ENCODE results near the gene C19orf12. TPM values are rescaled to one million over a fixed set of nuclear protein-coding genes. Genes with fewer than 3 reads are reported as not detected.

The C19orf12 gene
- total and polyA plus RNA-seq, 8 donors = 11.0 to 16.9 (median 12.2) TPM

- Histone ChIP-seq H3K36me3 (no peaks in the 10 kb centered on the region), H3K27me3 (no peaks in the 10 kb centered on the region), H3K27ac (peak overlapping the region; percentile 26 to 85 (median 64)), H3K4me3 (peak overlapping the region; percentile 63 to 95 (median 86)), H3K9me3 (no peaks in the 10 kb centered on the region), H3K4me1 (peaks cover 21 to 40% (median 23%) of the 10 kb centered on the region in 3 donors)
- DNase-seq (peak in 2 of 6 donors; percentile 44 to 65), ATAC-seq (peak; percentile 20 to 37 (median 30)), FAIRE-seq (no peak)
- TF ChIP-seq CTCF (IDR thresholded peaks at IDR 0.05) = no peak
- intact Hi-C loops (cut with DNase I) = loop anchor here in 1 of 3 donors (10.0 kb wide), 1 partner anchor 51 kb away; no protein-coding TSS in a partner anchor
- WGBS, 2 donors = 7 to 11% methylated on average over 30 of the region's 30 CpGs
These were observed 49.1 kb downstream of the C19orf12 start for GRCh38 chr19:29665826-29666577.

GRCh38 chr19:29665215-29665825 is 49.7 kb downstream of the C19orf12 start, which contains the start of gene PLEKHF1:
Gene PLEKHF1 (plus strand): TSS chr19:29665461. CDS start chr19:29673840, 8,379 bp downstream.
- no peak for TF ChIP-seq CTCF (IDR thresholded peaks at IDR 0.05)
- peak; percentile 87 to 95 (median 94) for ATAC-seq
- H3K9me3 ChIP-seq = no peaks in the 10 kb centered on the region
- H3K27me3 ChIP-seq = no peaks in the 10 kb centered on the region
- peak; percentile 84 to 98 (median 92) for DNase-seq
- intact Hi-C loops (cut with DNase I) = loop anchor here in 1 of 3 donors (10.0 kb wide), 1 partner anchor 51 kb away; no protein-coding TSS in a partner anchor
- H3K27ac ChIP-seq = peak within 1 kb of the TSS; percentile 26 to 86 (median 72)
- no peak for FAIRE-seq
- no peaks in the 10 kb centered on the region for H3K36me3 ChIP-seq
- H3K4me3 ChIP-seq = peak within 1 kb of the TSS; percentile 63 to 95 (median 86)
- 0 to 1% methylated on average over 51 to 75 of the region's 75 CpGs for WGBS, 2 donors
- peaks cover 21 to 40% (median 23%) of the 10 kb centered on the region in 3 donors for H3K4me1 ChIP-seq

- H3K4me3 ChIP-seq = peak overlapping the region; percentile 63 to 95 (median 86)
- intact Hi-C loops (cut with DNase I) = loop anchor here in 1 of 3 donors (10.0 kb wide), 1 partner anchor 50 kb away; no protein-coding TSS in a partner anchor
- peak overlapping the region in 3 of 4 donors; percentile 57 to 86 (median 60) for H3K27ac ChIP-seq
- no peak for TF ChIP-seq CTCF (IDR thresholded peaks at IDR 0.05)
- no peaks in the 10 kb centered on the region for H3K9me3 ChIP-seq
- WGBS, 2 donors = 31 to 42% methylated on average over 16 to 22 of the region's 22 CpGs
- H3K36me3 ChIP-seq = no peaks in the 10 kb centered on the region
- H3K4me1 ChIP-seq = peaks cover 21 to 40% (median 23%) of the 10 kb centered on the region in 3 donors
- ATAC-seq (peak in 3 of 4 donors; percentile 3 to 27 (median 26)), DNase-seq (no peak), FAIRE-seq (no peak)
- no peaks in the 10 kb centered on the region for H3K27me3 ChIP-seq
These were observed 50.3 kb downstream of the C19orf12 start for GRCh38 chr19:29664753-29665214.

- Histone ChIP-seq H3K27me3 (no peaks in the 10 kb centered on the region), H3K4me3 (peak overlapping the region in 1 of 4 donors; percentile 91), H3K27ac (peak overlapping the region in 2 of 4 donors; percentile 82 to 86), H3K4me1 (peaks cover 21 to 40% (median 23%) of the 10 kb centered on the region in 3 donors), H3K9me3 (no peaks in the 10 kb centered on the region), H3K36me3 (no peaks in the 10 kb centered on the region)
- ATAC-seq (no peak), DNase-seq (peak in 2 of 6 donors; percentile 50 to 72), FAIRE-seq (no peak)
- intact Hi-C loops (cut with DNase I) = loop anchor here in 1 of 3 donors (10.0 kb wide), 1 partner anchor 49 kb away; no protein-coding TSS in a partner anchor
- TF ChIP-seq CTCF (IDR thresholded peaks at IDR 0.05) = no peak
- WGBS, 2 donors = 85 to 90% methylated on average over 19 of the region's 19 CpGs
These were observed 51.0 kb downstream of the C19orf12 start for GRCh38 chr19:29663861-29664752.
